ENCODE data around the gene IGF2BP2.

DNA sequence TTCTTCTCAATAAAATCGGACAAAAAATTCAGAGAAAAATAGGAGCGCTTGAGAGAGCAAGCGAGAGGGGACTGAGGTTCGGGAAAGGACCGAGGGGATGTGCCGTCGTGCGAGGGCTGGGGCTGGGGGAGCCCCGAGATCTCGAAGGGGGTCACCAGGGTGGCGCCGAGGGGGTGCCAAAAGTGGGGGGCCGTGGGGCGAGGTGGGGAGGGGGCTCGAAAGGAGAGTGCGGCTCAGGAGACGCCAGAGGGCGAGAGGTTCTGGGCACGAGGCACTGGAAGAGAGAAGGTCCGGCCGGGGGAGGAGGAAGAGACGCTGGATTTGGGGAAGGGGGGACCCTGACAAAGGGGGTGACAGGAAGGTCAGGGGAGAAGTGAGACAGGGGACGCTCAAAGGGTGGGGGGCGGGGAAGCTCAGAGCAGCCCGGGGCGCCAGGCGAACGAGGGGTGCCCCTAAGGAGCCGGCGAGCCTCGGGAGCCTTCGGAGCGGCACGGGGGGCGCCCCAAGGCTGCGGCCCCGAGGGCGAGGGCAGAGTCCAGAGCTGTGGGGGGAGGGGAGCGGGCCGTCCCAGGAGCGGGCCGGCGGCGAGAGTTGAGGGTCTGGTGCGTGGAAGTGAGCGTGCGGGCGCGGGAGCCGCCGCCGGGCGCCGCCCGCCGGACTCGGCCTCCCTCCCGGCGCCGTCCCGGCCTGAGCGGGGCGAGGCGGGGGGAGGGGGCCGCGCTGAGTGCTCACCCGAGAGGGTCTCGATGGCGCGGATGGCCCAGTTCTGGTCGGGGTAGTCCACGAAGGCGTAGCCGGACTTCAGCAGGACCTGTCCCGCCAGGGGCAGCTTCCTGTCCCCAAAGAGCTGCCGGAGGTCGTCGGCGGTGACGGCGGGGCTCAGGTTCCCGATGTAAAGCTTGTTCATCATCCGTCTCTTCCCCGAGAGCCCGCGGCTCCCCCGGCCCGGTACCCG is 514 bp downstream of the IGF2BP2 start:
- TF ChIP-seq, protein P1, sequence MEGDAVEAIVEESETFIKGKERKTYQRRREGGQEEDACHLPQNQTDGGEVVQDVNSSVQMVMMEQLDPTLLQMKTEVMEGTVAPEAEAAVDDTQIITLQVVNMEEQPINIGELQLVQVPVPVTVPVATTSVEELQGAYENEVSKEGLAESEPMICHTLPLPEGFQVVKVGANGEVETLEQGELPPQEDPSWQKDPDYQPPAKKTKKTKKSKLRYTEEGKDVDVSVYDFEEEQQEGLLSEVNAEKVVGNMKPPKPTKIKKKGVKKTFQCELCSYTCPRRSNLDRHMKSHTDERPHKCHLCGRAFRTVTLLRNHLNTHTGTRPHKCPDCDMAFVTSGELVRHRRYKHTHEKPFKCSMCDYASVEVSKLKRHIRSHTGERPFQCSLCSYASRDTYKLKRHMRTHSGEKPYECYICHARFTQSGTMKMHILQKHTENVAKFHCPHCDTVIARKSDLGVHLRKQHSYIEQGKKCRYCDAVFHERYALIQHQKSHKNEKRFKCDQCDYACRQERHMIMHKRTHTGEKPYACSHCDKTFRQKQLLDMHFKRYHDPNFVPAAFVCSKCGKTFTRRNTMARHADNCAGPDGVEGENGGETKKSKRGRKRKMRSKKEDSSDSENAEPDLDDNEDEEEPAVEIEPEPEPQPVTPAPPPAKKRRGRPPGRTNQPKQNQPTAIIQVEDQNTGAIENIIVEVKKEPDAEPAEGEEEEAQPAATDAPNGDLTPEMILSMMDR (IDR thresholded peaks at IDR 0.05) = no peak
- no peak for TF ChIP-seq POLR2A (IDR thresholded peaks at IDR 0.05)

Data from testis (tissue), 2 donors.